ENCODE results near the gene PROSER1. TPM values are rescaled to one million over a fixed set of nuclear protein-coding genes. Genes with fewer than 3 reads are reported as not detected.

Gene PROSER1
- total and polyA plus RNA-seq, 2 donors from 2014 or later: 9.0 to 26.3 TPM

- Histone ChIP-seq H3K9me3 (ENCODE audit: control insufficient read depth in 2 of 3, insufficient read depth in 1 of 3, low read length in 3 of 3) (no peaks in the 10 kb centered on the region), H3K4me3 (ENCODE audit: low read length in 3 of 3) (no peak overlapping the region), H3K27me3 (ENCODE audit: control insufficient read depth, insufficient read depth, low read length) (no peaks in the 10 kb centered on the region), H3K4me1 (ENCODE audit: control insufficient read depth in 2 of 3, insufficient read depth in 2 of 3, low read depth in 1 of 3, low read length in 3 of 3) (no peaks in the 10 kb centered on the region), H3K36me3 (ENCODE audit: control insufficient read depth in 2 of 3, insufficient read depth in 3 of 3, low read length in 3 of 3) (peaks cover 0 to 9% (median 7%) of the 10 kb centered on the region in 3 donors), H3K9ac (ENCODE audit: low read length in 3 of 3) (no peak overlapping the region), H3K27ac (ENCODE audit: low read depth in 2 of 2, low read length in 2 of 2) (no peak overlapping the region)
- DNase-seq (no peak), FAIRE-seq (no peak)
- TF ChIP-seq, protein P1, sequence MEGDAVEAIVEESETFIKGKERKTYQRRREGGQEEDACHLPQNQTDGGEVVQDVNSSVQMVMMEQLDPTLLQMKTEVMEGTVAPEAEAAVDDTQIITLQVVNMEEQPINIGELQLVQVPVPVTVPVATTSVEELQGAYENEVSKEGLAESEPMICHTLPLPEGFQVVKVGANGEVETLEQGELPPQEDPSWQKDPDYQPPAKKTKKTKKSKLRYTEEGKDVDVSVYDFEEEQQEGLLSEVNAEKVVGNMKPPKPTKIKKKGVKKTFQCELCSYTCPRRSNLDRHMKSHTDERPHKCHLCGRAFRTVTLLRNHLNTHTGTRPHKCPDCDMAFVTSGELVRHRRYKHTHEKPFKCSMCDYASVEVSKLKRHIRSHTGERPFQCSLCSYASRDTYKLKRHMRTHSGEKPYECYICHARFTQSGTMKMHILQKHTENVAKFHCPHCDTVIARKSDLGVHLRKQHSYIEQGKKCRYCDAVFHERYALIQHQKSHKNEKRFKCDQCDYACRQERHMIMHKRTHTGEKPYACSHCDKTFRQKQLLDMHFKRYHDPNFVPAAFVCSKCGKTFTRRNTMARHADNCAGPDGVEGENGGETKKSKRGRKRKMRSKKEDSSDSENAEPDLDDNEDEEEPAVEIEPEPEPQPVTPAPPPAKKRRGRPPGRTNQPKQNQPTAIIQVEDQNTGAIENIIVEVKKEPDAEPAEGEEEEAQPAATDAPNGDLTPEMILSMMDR (IDR thresholded peaks at IDR 0.05; ENCODE audit: borderline replicate concordance, extremely low read depth, insufficient read depth): no peak
- intact Hi-C loops (cut with DNase I): loop anchor here (10.0 kb wide), 1 partner anchor 566 kb away; no protein-coding TSS in a partner anchor
Measured at GRCh38 chr13:39048806-39049205, 10.9 kb upstream of the PROSER1 start.

GRCh38 chr13:39047560-39047959 lies 9.7 kb upstream of the PROSER1 start:
- Histone ChIP-seq H3K9me3 (ENCODE audit: control insufficient read depth in 2 of 3, insufficient read depth in 1 of 3, low read length in 3 of 3) (no peaks in the 10 kb centered on the region), H3K9ac (ENCODE audit: low read length in 3 of 3) (no peak overlapping the region), H3K27me3 (ENCODE audit: control insufficient read depth, insufficient read depth, low read length) (no peaks in the 10 kb centered on the region), H3K36me3 (ENCODE audit: control insufficient read depth in 2 of 3, insufficient read depth in 3 of 3, low read length in 3 of 3) (peaks cover 0 to 5% (median 3%) of the 10 kb centered on the region in 3 donors), H3K4me1 (ENCODE audit: control insufficient read depth in 2 of 3, insufficient read depth in 2 of 3, low read depth in 1 of 3, low read length in 3 of 3) (no peaks in the 10 kb centered on the region), H3K4me3 (ENCODE audit: low read length in 3 of 3) (no peak overlapping the region), H3K27ac (ENCODE audit: low read depth in 2 of 2, low read length in 2 of 2) (no peak overlapping the region)
- FAIRE-seq: no peak
- TF ChIP-seq, protein P1 (IDR thresholded peaks at IDR 0.05; ENCODE audit: borderline replicate concordance, extremely low read depth, insufficient read depth): no peak
- peak in 2 of 5 donors; percentile 34 to 43 for DNase-seq
- intact Hi-C loops (cut with DNase I): loop anchor here (10.0 kb wide), 1 partner anchor 567 kb away; no protein-coding TSS in a partner anchor

DNA sequence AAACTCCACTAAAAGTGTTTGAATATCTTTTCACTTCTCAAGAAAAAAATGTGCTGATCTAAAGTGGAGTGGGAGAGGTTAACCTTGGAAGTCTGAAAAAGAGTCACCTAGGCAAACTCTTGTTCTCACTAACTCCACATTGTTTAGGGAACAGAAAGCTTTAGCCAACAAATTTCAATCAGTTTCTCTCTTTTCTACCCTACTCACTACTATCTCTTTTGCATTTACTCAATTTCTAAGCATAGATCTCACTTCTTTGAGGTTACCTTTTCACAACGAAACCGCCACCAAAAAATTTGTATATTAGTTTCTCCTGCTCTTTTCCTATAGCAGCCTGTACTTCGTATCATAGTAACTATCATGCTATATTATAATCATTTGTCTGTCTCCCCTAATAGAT lies 6.6 kb upstream of the PROSER1 start:
- H3K36me3 ChIP-seq (ENCODE audit: control insufficient read depth in 2 of 3, insufficient read depth in 3 of 3, low read length in 3 of 3): peaks cover 0 to 5% (median 3%) of the 10 kb centered on the region in 3 donors
- no peak for DNase-seq
- H3K27ac ChIP-seq (ENCODE audit: low read depth in 2 of 2, low read length in 2 of 2): no peak overlapping the region
- H3K4me3 ChIP-seq (ENCODE audit: low read length in 3 of 3): no peak overlapping the region
- TF ChIP-seq, protein P1 (IDR thresholded peaks at IDR 0.05; ENCODE audit: borderline replicate concordance, extremely low read depth, insufficient read depth): no peak
- intact Hi-C loops (cut with DNase I): loop anchor here (10.0 kb wide), 1 partner anchor 570 kb away; no protein-coding TSS in a partner anchor
- H3K27me3 ChIP-seq (ENCODE audit: control insufficient read depth, insufficient read depth, low read length): no peaks in the 10 kb centered on the region
- H3K9me3 ChIP-seq (ENCODE audit: control insufficient read depth in 2 of 3, insufficient read depth in 1 of 3, low read length in 3 of 3): no peaks in the 10 kb centered on the region
- H3K9ac ChIP-seq (ENCODE audit: low read length in 3 of 3): no peak overlapping the region
- no peak for FAIRE-seq
- peaks cover 0 to 6% (median 0%) of the 10 kb centered on the region in 3 donors for H3K4me1 ChIP-seq (ENCODE audit: control insufficient read depth in 2 of 3, insufficient read depth in 2 of 3, low read depth in 1 of 3, low read length in 3 of 3)

DNA sequence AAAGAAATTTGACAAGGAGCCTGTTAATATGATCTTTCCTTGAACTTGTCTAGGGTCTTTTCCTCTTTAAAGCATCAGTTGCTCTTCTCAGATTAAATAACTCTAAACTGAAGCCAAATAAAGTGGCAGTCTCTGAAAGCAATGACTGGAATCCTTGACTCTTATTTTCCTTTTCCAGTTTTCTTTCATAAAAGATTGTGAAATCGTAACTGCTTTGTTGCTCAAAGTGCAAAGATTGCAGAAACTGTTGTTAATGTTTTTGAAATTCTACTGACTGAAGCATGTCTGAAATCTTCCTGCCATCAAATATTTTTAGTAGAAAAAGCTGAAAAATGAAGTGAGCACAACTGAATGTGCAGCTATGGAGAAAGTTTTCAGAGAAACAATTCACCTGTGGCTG lies 2.3 kb upstream of the PROSER1 start:
- Histone ChIP-seq H3K9me3 (ENCODE audit: control insufficient read depth in 2 of 3, insufficient read depth in 1 of 3, low read length in 3 of 3) (no peaks in the 10 kb centered on the region), H3K27me3 (ENCODE audit: control insufficient read depth, insufficient read depth, low read length) (no peaks in the 10 kb centered on the region), H3K36me3 (ENCODE audit: control insufficient read depth in 2 of 3, insufficient read depth in 3 of 3, low read length in 3 of 3) (peaks cover 0 to 5% (median 0%) of the 10 kb centered on the region in 3 donors), H3K4me1 (ENCODE audit: control insufficient read depth in 2 of 3, insufficient read depth in 2 of 3, low read depth in 1 of 3, low read length in 3 of 3) (peaks cover 2 to 20% (median 6%) of the 10 kb centered on the region in 3 donors), H3K9ac (ENCODE audit: low read length in 3 of 3) (no peak overlapping the region), H3K4me3 (ENCODE audit: low read length in 3 of 3) (no peak overlapping the region), H3K27ac (ENCODE audit: low read depth in 2 of 2, low read length in 2 of 2) (no peak overlapping the region)
- TF ChIP-seq, protein P1 (IDR thresholded peaks at IDR 0.05; ENCODE audit: borderline replicate concordance, extremely low read depth, insufficient read depth): no peak
- DNase-seq (no peak), FAIRE-seq (no peak)
- intact Hi-C loops (cut with DNase I): loop anchor here (10.0 kb wide), 1 partner anchor 575 kb away; no protein-coding TSS in a partner anchor

Measured in kidney (tissue), 14 donors.